Spinal cord (tissue), 10 donors: ENCODE data around the gene PLCL2. TPM values are rescaled to one million over a fixed set of nuclear protein-coding genes. Genes with fewer than 3 reads are reported as not detected.

Source experiments
- DNase-seq, 6 donors: peaks; one replicate each; pipeline versions ENCODE4 v3.0.0 to v3.0.0-alpha.2; 2013 to 2015; ENCODE audit warnings: low spot score in 6 of 6, low read depth in 4 of 6
- H3K27ac ChIP-seq: one replicate; pipeline ENCODE4 v1.5.1; 2013; ENCODE audit warnings: low read depth, low read length, control low read depth
- H3K27me3 ChIP-seq: one replicate; pipeline ENCODE4 v1.6.1; 2013; ENCODE audit warnings: low read length; ENCODE audit not compliant: control insufficient read depth, insufficient read depth
- H3K36me3 ChIP-seq: one replicate; pipeline ENCODE4 v1.6.1; 2013; ENCODE audit warnings: low read length; ENCODE audit not compliant: control insufficient read depth, insufficient read depth
- H3K4me1 ChIP-seq: one replicate; pipeline ENCODE4 v1.6.1; 2013; ENCODE audit warnings: low read length; ENCODE audit not compliant: control insufficient read depth, insufficient read depth
- H3K4me3 ChIP-seq: one replicate; pipeline ENCODE4 v1.5.1; 2013; ENCODE audit warnings: low read depth, low read length, control low read depth
- H3K9me3 ChIP-seq: one replicate; pipeline ENCODE4 v1.6.1; 2013; ENCODE audit warnings: low read length; ENCODE audit not compliant: control insufficient read depth, insufficient read depth
- WGBS: methylation state at CpG from one replicate; pipeline ENCODE4 v1.1.5; 2013; ENCODE audit warnings: missing lambda C conversion rate; ENCODE audit not compliant: insufficient coverage; 5-methylcytosine and 5-hydroxymethylcytosine counted together
- polyA plus RNA-seq, 2 donors: library from polyadenylated mRNA; unstranded; fragments of 120-200 nt; gene quantifications; one replicate each; pipeline ENCODE4 v1.2.1, GENCODE V29; 2013; ENCODE audit not compliant: insufficient read length in 2 of 2
- total RNA-seq, 2 donors: library from RNA; depleted of rRNA in 1 of 2; stranded (reverse); fragments of 120-200 nt in 1 of 2; fragments of >200 nt in 1 of 2; gene quantifications; one replicate each; pipeline versions ENCODE4 v1.2.3 to v1.2.4, GENCODE V29; 2013 to 2014
- donor health status: healthy.

Gene PLCL2
- total and polyA plus RNA-seq, 4 donors, result 17.1 to 57.5 (median 23.9) TPM

- no peaks in the 10 kb centered on the region for H3K9me3 ChIP-seq
- no peaks in the 10 kb centered on the region for H3K36me3 ChIP-seq
- no CpG with 5 or more reads among the region's 3 CpGs for WGBS
- H3K27ac ChIP-seq, result no peak overlapping the region
- H3K4me1 ChIP-seq, result no peaks in the 10 kb centered on the region
- no peak for DNase-seq
- no peaks in the 10 kb centered on the region for H3K27me3 ChIP-seq
- no peak overlapping the region for H3K4me3 ChIP-seq
Measured at GRCh38 chr3:16995601-16996000, 110.8 kb downstream of the PLCL2 start.

GRCh38 chr3:16998236-16998923, 113.6 kb downstream of the PLCL2 start:
- no peaks in the 10 kb centered on the region for H3K36me3 ChIP-seq
- no peaks in the 10 kb centered on the region for H3K4me1 ChIP-seq
- no peak overlapping the region for H3K4me3 ChIP-seq
- no peak overlapping the region for H3K27ac ChIP-seq
- H3K27me3 ChIP-seq, result no peaks in the 10 kb centered on the region
- no peak for DNase-seq
- peaks cover 2% of the 10 kb centered on the region for H3K9me3 ChIP-seq
- WGBS, result 61% methylated on average over 2 of the region's 3 CpGs

GRCh38 chr3:16999161-16999560, 114.4 kb downstream of the PLCL2 start:
- no peak for DNase-seq
- no peak overlapping the region for H3K27ac ChIP-seq
- no peak overlapping the region for H3K4me3 ChIP-seq
- H3K27me3 ChIP-seq, result no peaks in the 10 kb centered on the region
- no CpG with 5 or more reads among the region's 2 CpGs for WGBS
- H3K4me1 ChIP-seq, result no peaks in the 10 kb centered on the region
- peaks cover 2% of the 10 kb centered on the region for H3K9me3 ChIP-seq
- no peaks in the 10 kb centered on the region for H3K36me3 ChIP-seq

- Histone ChIP-seq H3K36me3 (no peaks in the 10 kb centered on the region), H3K4me3 (no peak overlapping the region), H3K27me3 (no peaks in the 10 kb centered on the region), H3K27ac (no peak overlapping the region), H3K4me1 (no peaks in the 10 kb centered on the region), H3K9me3 (peaks cover 2% of the 10 kb centered on the region)
- DNase-seq, result no peak
Measured at GRCh38 chr3:16999871-17000270, 115.1 kb downstream of the PLCL2 start.

- Histone ChIP-seq H3K36me3 (no peaks in the 10 kb centered on the region), H3K27me3 (no peaks in the 10 kb centered on the region), H3K4me1 (no peaks in the 10 kb centered on the region), H3K27ac (no peak overlapping the region), H3K4me3 (no peak overlapping the region), H3K9me3 (peaks cover 2% of the 10 kb centered on the region)
- no peak for DNase-seq
Measured at GRCh38 chr3:17003457-17003856, 118.7 kb downstream of the PLCL2 start.

GRCh38 chr3:17006132-17006852, 121.5 kb downstream of the PLCL2 start:
- Histone ChIP-seq H3K4me1 (no peaks in the 10 kb centered on the region), H3K27me3 (no peaks in the 10 kb centered on the region), H3K27ac (no peak overlapping the region), H3K4me3 (no peak overlapping the region), H3K9me3 (peaks cover 2% of the 10 kb centered on the region), H3K36me3 (no peaks in the 10 kb centered on the region)
- 58% methylated on average over 2 of the region's 2 CpGs for WGBS
- DNase-seq, result no peak

GRCh38 chr3:17007284-17007683, 122.5 kb downstream of the PLCL2 start:
- WGBS, result no CpG with 5 or more reads among the region's 1 CpG
- no peaks in the 10 kb centered on the region for H3K4me1 ChIP-seq
- H3K27me3 ChIP-seq, result no peaks in the 10 kb centered on the region
- H3K27ac ChIP-seq, result no peak overlapping the region
- DNase-seq, result peak in 1 of 6 donors; percentile 59
- no peaks in the 10 kb centered on the region for H3K36me3 ChIP-seq
- H3K4me3 ChIP-seq, result no peak overlapping the region
- no peaks in the 10 kb centered on the region for H3K9me3 ChIP-seq

GRCh38 chr3:17009826-17010225, 125.1 kb downstream of the PLCL2 start:
- Histone ChIP-seq H3K4me1 (peaks cover 6% of the 10 kb centered on the region), H3K27me3 (no peaks in the 10 kb centered on the region), H3K9me3 (no peaks in the 10 kb centered on the region), H3K27ac (no peak overlapping the region), H3K36me3 (no peaks in the 10 kb centered on the region), H3K4me3 (no peak overlapping the region)
- DNase-seq, result no peak
- 100% methylated on average over 4 of the region's 5 CpGs for WGBS

- H3K27ac ChIP-seq, result no peak overlapping the region
Measured at GRCh38 chr3:17011728-17012338, 127.1 kb downstream of the PLCL2 start.

GRCh38 chr3:17013050-17013449, 128.3 kb downstream of the PLCL2 start:
- no peak overlapping the region for H3K27ac ChIP-seq
- H3K4me1 ChIP-seq, result peaks cover 6% of the 10 kb centered on the region
- WGBS, result 52% methylated on average over 2 of the region's 2 CpGs
- peak in 1 of 6 donors; percentile 37 for DNase-seq
- H3K4me3 ChIP-seq, result no peak overlapping the region
- no peaks in the 10 kb centered on the region for H3K36me3 ChIP-seq
- H3K9me3 ChIP-seq, result no peaks in the 10 kb centered on the region
- no peaks in the 10 kb centered on the region for H3K27me3 ChIP-seq

More at GRCh38 chr3:17011728-17012338, 127.1 kb downstream of the PLCL2 start:
- H3K4me3 ChIP-seq, result no peak overlapping the region
- DNase-seq, result no peak
- no peaks in the 10 kb centered on the region for H3K36me3 ChIP-seq
- H3K9me3 ChIP-seq, result no peaks in the 10 kb centered on the region
- peaks cover 6% of the 10 kb centered on the region for H3K4me1 ChIP-seq
- WGBS, result 90% methylated on average over 7 of the region's 10 CpGs
- H3K27me3 ChIP-seq, result no peaks in the 10 kb centered on the region
